Activated naive CD4-positive, alpha-beta T cell treated with anti-CD3 and anti-CD28 coated beads, Interleukin-2, amount 50 U/mL, for 72 hours (primary cell): ENCODE data around the gene CCDC57. TPM values are rescaled to one million over a fixed set of nuclear protein-coding genes. Genes with fewer than 3 reads are reported as not detected.
A peak's percentile ranks its signal among the peaks of the same experiment; 100 is the strongest.

Source experiments
- ATAC-seq, 2 donors: fragments of 150-1000 bp; cut with Tn5 transposase; 2 replicates each; pipeline ENCODE4 v1.10.0; 2021; ENCODE audit warnings: mild to moderate bottlenecking in 2 of 2, moderate library complexity in 2 of 2
- DNase-seq, 2 donors: peaks; one replicate each; pipeline ENCODE4 v3.0.0; 2021 to 2022; ENCODE audit warnings: low spot score in 2 of 2
- H3K27ac Mint-ChIP-seq, 2 donors: one replicate each; pipeline ENCODE4 v1.8.0; 2022; ENCODE audit warnings: mild to moderate bottlenecking in 2 of 2, mixed read lengths in 2 of 2
- H3K36me3 Mint-ChIP-seq, 2 donors: one replicate each; pipeline ENCODE4 v1.8.0; 2022; ENCODE audit warnings: mixed read lengths in 2 of 2
- H3K9me3 Mint-ChIP-seq, 2 donors: one replicate each; pipeline ENCODE4 v1.8.0; 2022; ENCODE audit warnings: mixed read lengths in 2 of 2
- total RNA-seq, 2 donors: library from RNA; stranded (reverse); gene quantifications; one replicate each; pipeline ENCODE4 v1.2.3, GENCODE V29; 2022

The CCDC57 gene
- total RNA-seq, 2 donors from 2014 or later: 34.6 to 51.3 TPM

- DNase-seq (no peak), ATAC-seq (no peak)
- Mint-ChIP-seq H3K27ac (peak overlapping the region; percentile 43 to 62), H3K36me3 (peaks cover 6% of the 10 kb centered on the region in 2 donors), H3K9me3 (no peaks in the 10 kb centered on the region)
Measured at GRCh38 chr17:82167028-82167427, 45.6 kb downstream of the CCDC57 start.

- ATAC-seq: no peak
- H3K9me3 Mint-ChIP-seq: no peaks in the 10 kb centered on the region
- DNase-seq: no peak
- H3K36me3 Mint-ChIP-seq: peaks cover 0 to 6% of the 10 kb centered on the region in 2 donors
- no peak overlapping the region for H3K27ac Mint-ChIP-seq
Measured at GRCh38 chr17:82164853-82165252, 47.8 kb downstream of the CCDC57 start.

GRCh38 chr17:82161216-82161615, 51.4 kb downstream of the CCDC57 start:
- H3K36me3 Mint-ChIP-seq: peaks cover 0 to 4% of the 10 kb centered on the region in 2 donors
- DNase-seq: no peak
- H3K9me3 Mint-ChIP-seq: no peaks in the 10 kb centered on the region
- ATAC-seq: no peak
- H3K27ac Mint-ChIP-seq: no peak overlapping the region

GRCh38 chr17:82160075-82160474, 52.6 kb downstream of the CCDC57 start:
- no peak for DNase-seq
- ATAC-seq: no peak
- H3K27ac Mint-ChIP-seq: no peak overlapping the region
- H3K9me3 Mint-ChIP-seq: no peaks in the 10 kb centered on the region
- H3K36me3 Mint-ChIP-seq: peaks cover 0 to 4% of the 10 kb centered on the region in 2 donors

- no peak for ATAC-seq
- Mint-ChIP-seq H3K27ac (no peak overlapping the region), H3K36me3 (peaks cover 0 to 4% of the 10 kb centered on the region in 2 donors), H3K9me3 (no peaks in the 10 kb centered on the region)
- no peak for DNase-seq
Measured at GRCh38 chr17:82158825-82159224, 53.8 kb downstream of the CCDC57 start.

- Mint-ChIP-seq H3K9me3 (no peaks in the 10 kb centered on the region), H3K27ac (peak overlapping the region in 1 of 2 donors; percentile 53), H3K36me3 (peaks cover 0 to 4% of the 10 kb centered on the region in 2 donors)
- DNase-seq (no peak), ATAC-seq (no peak)
Measured at GRCh38 chr17:82157046-82158035, 55.3 kb downstream of the CCDC57 start.

- DNase-seq (no peak), ATAC-seq (no peak)
- peak overlapping the region in 1 of 2 donors; percentile 60 for H3K27ac Mint-ChIP-seq
- no peaks in the 10 kb centered on the region for H3K9me3 Mint-ChIP-seq
- H3K36me3 Mint-ChIP-seq: peaks cover 0 to 4% of the 10 kb centered on the region in 2 donors
Measured at GRCh38 chr17:82156284-82156925, 56.2 kb downstream of the CCDC57 start.

- ATAC-seq: no peak
- Mint-ChIP-seq H3K36me3 (peaks cover 0 to 4% of the 10 kb centered on the region in 2 donors), H3K27ac (no peak overlapping the region), H3K9me3 (no peaks in the 10 kb centered on the region)
- no peak for DNase-seq
Measured at GRCh38 chr17:82155606-82156005, 57.0 kb downstream of the CCDC57 start.

GRCh38 chr17:82154881-82155331, 57.7 kb downstream of the CCDC57 start:
- H3K27ac Mint-ChIP-seq: no peak overlapping the region

GRCh38 chr17:82153745-82154375, 58.8 kb downstream of the CCDC57 start:
- Mint-ChIP-seq H3K27ac (no peak overlapping the region), H3K36me3 (peaks cover 0 to 4% of the 10 kb centered on the region in 2 donors), H3K9me3 (no peaks in the 10 kb centered on the region)
- ATAC-seq (peak; percentile 97), DNase-seq (peak; percentile 80 to 89)

More at GRCh38 chr17:82154881-82155331, 57.7 kb downstream of the CCDC57 start:
- ATAC-seq: no peak
- Mint-ChIP-seq H3K9me3 (no peaks in the 10 kb centered on the region), H3K36me3 (peaks cover 0 to 4% of the 10 kb centered on the region in 2 donors)
- no peak for DNase-seq

GRCh38 chr17:82153295-82153691, 59.3 kb downstream of the CCDC57 start:
- Mint-ChIP-seq H3K36me3 (peaks cover 0 to 4% of the 10 kb centered on the region in 2 donors), H3K27ac (no peak overlapping the region), H3K9me3 (no peaks in the 10 kb centered on the region)
- DNase-seq: no peak
- no peak for ATAC-seq

GRCh38 chr17:82152556-82153294, 59.9 kb downstream of the CCDC57 start:
- no peaks in the 10 kb centered on the region for H3K9me3 Mint-ChIP-seq
- ATAC-seq: no peak
- peaks cover 0 to 4% of the 10 kb centered on the region in 2 donors for H3K36me3 Mint-ChIP-seq
- no peak overlapping the region for H3K27ac Mint-ChIP-seq
- no peak for DNase-seq

GRCh38 chr17:82152114-82152513, 60.5 kb downstream of the CCDC57 start:
- Mint-ChIP-seq H3K27ac (no peak overlapping the region), H3K9me3 (peaks cover 0 to 3% of the 10 kb centered on the region in 2 donors), H3K36me3 (peaks cover 0 to 1% of the 10 kb centered on the region in 2 donors)
- DNase-seq (no peak), ATAC-seq (no peak)

- DNase-seq (no peak), ATAC-seq (no peak)
- H3K36me3 Mint-ChIP-seq: no peaks in the 10 kb centered on the region
- H3K27ac Mint-ChIP-seq: no peak overlapping the region
- peaks cover 0 to 4% of the 10 kb centered on the region in 2 donors for H3K9me3 Mint-ChIP-seq
Measured at GRCh38 chr17:82151106-82151957, 61.3 kb downstream of the CCDC57 start.

- no peaks in the 10 kb centered on the region for H3K36me3 Mint-ChIP-seq
- ATAC-seq (no peak), DNase-seq (no peak)
- peaks cover 0 to 4% of the 10 kb centered on the region in 2 donors for H3K9me3 Mint-ChIP-seq
- no peak overlapping the region for H3K27ac Mint-ChIP-seq
Measured at GRCh38 chr17:82149401-82150099, 63.1 kb downstream of the CCDC57 start.
